GM19328 (cell line): ENCODE measurements around the gene SYDE1.
"Not testable (repeated sequence)": the region's sequence is repeated elsewhere in the genome, so short reads cannot be mapped to it uniquely, and the experiment has no call there.

Experiments
- ATAC-seq: cut with Tn5 transposase; IDR thresholded peaks from one replicate; pipeline ENCODE4 v1.9.1; 2021; ENCODE audit warnings: mild to moderate bottlenecking, moderate library complexity; ENCODE audit not compliant: unreplicated experiment

Gene SYDE1, protein sequence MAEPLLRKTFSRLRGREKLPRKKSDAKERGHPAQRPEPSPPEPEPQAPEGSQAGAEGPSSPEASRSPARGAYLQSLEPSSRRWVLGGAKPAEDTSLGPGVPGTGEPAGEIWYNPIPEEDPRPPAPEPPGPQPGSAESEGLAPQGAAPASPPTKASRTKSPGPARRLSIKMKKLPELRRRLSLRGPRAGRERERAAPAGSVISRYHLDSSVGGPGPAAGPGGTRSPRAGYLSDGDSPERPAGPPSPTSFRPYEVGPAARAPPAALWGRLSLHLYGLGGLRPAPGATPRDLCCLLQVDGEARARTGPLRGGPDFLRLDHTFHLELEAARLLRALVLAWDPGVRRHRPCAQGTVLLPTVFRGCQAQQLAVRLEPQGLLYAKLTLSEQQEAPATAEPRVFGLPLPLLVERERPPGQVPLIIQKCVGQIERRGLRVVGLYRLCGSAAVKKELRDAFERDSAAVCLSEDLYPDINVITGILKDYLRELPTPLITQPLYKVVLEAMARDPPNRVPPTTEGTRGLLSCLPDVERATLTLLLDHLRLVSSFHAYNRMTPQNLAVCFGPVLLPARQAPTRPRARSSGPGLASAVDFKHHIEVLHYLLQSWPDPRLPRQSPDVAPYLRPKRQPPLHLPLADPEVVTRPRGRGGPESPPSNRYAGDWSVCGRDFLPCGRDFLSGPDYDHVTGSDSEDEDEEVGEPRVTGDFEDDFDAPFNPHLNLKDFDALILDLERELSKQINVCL

DNA sequence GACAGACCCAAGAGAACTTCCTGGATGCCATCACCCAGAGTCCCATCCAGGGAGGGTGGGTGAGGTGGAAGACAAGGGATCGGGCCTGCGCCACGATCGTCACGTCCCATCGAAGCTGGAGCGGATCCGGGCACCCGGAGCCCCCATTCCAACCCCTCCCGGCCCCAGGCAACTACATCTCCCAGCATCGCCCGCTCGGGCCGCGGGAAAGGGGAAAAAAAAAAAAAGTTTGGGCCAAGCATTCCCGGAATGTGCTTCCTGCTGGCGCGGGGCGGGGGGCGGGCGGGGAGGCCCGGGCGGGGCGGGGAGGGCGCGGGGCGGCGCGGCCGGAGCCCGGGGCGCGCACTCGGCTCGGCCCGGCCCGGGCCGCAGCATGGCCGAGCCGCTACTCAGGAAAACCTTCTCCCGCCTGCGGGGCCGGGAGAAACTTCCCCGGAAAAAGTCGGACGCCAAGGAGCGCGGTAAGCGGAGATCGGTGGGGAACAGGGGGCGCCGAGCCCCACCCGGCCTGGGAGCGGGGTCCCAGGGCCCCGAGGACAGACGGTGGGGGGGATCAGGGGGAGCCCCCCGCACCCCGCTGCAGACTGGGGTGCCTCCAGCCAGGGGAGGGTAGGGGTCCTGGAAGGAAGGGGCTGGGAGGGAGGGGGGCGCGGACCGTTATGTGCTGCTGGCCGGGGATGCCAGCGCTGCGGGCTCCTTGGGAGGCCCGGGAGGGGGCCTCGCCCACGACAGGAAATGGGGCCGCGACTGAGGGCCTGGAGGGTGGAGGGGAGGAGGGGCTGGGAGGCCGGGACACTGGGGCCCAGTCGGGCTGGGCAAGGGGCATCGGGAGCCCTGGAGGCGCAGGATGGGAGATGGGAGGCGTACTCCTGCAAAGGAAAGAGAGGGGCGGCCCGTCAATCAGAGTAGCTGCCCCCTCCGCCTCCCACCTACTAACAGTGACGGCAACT, at the start of gene SYDE1:
TSS of gene SYDE1 (plus strand) at position 341 of the 950 bp plus-strand sequence. CDS start at position 374, 33 bp downstream.
- no peak for ATAC-seq

DNA sequence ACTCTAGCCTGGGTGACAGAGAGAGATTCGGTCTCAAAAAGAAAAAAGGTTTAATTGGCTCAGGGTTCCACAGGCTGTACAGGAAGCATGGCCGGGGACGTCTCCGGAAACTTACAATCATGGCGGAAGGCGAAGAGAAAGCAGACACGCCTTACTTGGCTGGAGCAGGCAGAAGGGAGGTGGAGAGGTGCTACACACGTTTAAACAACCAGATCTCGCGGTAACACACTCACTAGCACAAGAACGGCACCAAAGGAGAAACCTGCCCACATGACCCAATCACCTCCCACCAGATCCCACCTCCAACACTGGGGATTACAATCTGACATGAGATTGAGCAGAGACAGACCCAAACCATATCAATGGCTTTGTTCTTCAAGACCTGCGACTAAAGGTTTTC, 45.2 kb upstream of the SYDE1 start:
- ATAC-seq = no peak

DNA sequence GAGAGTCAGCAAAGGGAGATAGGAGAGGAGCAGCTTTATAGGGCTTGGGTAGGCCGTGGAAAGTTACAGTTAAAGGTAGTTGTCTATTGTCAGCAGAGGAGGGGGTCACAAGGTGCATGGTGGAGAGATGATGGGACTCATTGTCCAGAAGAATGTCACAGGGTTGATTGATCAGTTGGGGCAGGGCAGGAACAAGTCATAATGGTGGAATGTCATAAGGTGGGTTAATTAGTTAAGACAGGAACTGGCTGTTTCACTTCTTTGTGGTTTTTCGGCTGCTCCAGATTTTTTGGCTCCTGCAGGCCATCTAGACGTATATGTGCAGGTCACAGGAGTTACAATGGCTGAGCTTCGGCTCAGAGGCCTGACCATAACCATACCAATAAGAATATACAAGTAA, 36.8 kb upstream of the SYDE1 start:
- not testable (repeated sequence) for ATAC-seq

DNA sequence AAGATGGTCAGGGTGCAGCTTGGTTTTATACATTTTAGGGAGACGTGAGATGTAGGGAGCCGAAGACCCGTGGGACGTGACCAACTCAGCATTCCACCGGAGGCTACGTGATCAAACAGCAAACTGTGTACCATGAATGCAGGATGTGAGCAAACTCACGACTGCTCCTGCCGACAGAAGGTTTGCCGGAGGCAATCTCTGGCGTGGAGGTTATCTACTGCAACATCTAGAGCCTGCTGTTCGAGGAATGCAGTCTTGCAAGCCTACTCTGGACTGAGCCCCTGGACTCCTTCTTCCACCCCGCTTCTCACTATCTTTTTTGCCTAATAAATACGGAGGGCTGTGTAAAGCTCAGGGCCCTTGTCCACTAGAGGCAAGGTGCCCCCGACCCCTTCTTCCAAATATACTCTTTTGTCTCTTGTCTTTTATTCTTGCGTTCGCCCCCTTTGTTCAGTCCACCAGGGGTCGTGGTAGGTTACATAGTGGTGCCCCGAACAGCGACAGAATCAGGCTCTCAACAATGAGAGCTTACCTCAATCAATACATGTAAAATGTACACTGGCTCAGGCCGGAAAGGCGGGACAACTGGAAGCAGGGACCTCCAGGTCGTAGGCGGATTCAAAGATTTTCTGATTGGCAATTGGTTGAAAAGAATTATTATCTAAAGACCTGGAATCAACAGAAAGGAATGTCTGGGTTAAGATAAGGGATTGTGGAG, 34.1 kb upstream of the SYDE1 start:
- ATAC-seq = no peak

DNA sequence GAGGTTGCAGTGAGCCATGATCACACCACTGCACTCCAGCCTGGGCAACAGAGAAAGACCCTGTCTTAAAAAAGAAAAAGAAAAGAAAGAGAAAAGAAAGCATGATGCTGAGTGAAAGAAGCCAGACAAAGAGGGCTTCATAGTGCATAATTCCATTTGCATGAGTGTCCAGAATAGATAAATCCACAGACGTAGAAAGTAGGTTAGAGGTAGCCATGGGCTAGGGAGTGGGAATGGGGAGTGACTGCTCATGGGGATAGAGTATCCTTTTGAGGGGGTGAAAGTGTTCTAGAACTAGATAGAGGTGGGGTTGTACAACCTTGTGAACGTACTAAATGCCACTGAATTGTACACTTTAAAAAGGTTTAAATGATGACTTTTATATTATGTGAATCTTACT, 32.8 kb upstream of the SYDE1 start:
- no peak for ATAC-seq

DNA sequence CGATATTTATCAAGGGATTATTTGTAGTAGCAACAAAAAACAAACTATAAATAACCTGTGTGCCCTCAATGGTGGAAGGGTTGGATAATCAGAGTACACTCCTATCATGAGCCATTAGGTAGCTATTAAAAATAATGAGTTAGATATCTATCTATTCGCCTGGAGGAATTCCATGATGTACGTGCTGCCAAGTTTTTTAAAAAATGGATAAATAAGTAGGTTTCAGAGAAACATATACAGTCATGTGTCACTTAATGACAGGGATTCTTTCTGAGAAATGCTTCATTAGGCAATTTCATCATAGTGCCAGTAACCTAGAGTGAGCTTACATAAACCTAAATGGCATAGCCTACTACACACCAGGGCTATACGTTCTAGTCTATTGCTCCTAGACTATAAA, 31.4 kb upstream of the SYDE1 start:
- ATAC-seq = no peak

DNA sequence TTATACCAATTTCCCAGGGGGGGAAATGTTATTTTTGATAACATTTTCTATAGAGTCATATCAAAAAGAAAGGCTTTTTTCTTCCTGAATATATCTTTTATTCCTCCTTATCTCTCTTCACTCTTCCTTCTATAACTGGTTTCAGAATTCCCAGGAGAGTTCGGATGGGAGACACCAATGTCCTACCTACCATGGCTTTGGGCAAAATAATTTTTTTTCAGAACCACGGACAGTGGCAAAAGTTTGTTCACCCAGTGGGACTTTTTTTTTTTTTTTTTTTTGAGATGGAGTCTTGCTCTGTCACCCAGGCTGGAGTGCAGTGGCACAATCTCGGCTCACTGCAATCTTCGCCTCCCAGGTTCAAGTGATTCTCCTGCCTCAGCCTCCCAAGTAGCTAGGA, 27.2 kb upstream of the SYDE1 start:
- ATAC-seq = not testable (repeated sequence)

DNA sequence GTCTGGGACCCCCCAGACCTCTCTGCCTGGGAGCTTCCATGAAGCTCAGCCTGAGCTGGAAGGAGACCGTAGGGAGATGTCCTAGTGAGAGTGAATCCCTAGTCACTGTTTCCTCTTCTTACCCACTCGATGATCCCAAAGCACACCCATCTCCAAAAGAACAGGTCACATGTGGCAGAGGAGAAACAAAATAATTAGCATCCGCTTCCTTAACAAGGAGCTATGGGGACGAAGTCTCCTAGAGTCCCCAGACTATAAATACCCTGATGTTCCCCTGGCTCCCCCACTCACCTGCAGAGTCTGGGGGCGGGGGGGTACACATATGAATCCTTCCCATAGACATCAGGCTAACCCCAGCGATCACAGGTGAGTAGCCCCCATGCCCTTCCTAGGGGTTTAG, 25.3 kb upstream of the SYDE1 start, which contains the start of gene OR1I1:
TSS of gene OR1I1 (plus strand) at position 301 of the 400 bp plus-strand sequence. CDS start 4,855 bp downstream, outside the sequence.
- ATAC-seq = no peak

DNA sequence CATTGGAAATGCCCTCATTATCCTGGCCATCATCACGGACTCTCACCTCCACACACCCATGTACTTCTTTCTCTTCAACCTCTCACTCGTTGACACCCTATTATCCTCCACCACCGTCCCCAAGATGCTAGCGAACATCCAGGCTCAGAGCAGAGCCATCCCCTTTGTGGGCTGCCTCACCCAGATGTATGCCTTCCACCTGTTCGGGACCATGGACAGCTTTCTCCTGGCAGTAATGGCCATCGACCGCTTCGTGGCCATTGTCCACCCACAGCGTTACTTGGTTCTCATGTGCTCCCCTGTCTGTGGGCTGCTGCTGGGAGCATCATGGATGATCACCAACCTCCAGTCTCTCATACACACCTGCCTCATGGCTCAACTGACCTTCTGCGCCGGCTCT, 20.0 kb upstream of the SYDE1 start:
- no peak for ATAC-seq

DNA sequence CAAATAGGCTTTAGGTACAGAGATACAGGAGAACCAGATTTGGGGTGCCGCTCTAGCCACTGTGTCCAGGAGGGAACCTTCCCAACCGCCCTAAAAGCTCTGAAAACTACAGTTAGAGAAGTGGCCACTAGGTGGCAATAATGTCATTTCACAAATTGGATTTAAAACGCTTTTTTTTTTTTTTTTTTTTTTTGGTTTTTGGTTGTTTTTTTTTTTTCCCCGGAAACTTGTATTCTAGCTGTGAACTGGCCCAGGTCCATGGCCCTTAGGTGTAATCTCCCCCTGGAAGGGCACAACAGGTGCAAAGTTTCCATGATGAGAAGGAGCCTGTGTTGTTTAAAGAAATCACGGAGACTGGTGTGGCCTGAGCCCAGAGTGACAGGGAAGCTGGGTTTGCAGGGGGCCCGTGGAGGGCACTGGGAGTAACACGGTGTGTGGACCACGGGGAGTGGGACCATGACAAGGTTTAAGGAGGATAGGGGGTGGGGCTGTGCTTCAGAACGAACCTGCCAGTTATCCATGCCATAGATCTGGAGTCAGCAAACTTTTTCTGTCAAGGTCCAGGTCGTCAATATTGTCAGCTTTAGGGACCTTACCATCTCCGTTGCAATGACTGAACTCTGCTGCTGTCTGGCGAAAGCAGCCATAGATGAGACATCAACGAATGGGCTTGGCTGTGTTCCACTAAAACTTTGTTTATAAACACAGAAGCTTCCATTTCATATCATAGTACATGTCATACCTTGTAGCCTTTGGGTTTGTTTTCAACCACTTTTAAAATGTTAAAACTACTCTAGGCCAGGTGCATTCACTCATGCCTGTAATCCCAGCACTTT, 15.1 kb upstream of the SYDE1 start:
- ATAC-seq = no peak

DNA sequence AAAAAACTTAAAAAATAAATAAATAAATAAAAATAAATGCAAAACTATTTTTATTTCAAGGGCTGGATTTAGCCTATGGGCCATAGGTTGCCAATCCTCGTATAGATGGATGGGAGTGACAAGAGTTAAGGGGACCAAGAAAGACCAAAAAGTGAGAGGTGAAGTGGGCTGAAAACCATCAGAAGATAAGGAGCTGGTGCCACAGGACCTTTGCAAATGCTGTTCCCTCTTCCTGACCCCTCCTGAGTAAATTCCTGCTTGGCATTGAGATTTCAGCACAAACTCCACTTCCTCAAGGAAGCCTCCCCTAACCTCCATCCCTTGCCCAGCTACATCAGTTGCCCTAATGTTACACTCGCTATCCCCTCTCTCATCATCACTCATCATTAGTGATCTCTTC, 14.2 kb upstream of the SYDE1 start:
- no peak for ATAC-seq

DNA sequence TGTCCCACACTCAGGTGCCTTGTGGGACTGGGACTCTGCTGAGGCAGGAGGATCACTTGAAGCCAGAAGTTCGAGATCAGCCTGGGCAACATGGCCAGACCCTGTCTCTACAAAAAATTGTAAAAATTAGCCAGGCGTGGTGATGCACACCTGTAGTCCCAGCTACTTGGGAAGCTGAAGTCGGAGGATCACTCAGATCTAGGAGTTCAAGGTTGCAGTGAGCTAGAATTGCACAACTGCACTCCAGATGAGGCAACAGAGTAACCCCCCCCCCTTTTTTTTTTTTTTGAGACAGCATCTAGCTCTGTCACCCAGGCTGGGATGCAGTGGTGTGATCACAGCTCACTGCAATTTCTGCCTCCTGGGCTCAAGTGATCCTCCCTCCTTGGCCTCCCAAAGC, 11.0 kb upstream of the SYDE1 start:
- ATAC-seq = no peak

DNA sequence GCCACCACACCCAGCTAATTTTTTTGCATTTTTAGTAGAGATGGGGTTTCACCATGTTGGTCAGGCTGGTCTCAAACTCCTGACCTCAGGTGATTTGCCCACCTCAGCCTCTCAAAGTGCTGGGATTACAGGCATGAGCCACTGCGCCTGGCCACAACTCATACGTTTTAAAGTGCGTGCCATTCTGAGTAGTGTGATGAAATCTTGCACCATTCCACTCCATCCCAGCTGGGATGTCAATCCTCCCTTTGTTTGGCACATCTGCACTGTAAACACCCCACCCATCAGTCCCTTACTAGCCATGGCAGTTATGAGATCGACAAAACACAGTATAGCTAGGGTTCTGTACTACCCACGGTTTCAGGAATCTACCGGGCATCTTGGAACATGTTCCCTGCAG, 9.2 kb upstream of the SYDE1 start:
- not testable (repeated sequence) for ATAC-seq

DNA sequence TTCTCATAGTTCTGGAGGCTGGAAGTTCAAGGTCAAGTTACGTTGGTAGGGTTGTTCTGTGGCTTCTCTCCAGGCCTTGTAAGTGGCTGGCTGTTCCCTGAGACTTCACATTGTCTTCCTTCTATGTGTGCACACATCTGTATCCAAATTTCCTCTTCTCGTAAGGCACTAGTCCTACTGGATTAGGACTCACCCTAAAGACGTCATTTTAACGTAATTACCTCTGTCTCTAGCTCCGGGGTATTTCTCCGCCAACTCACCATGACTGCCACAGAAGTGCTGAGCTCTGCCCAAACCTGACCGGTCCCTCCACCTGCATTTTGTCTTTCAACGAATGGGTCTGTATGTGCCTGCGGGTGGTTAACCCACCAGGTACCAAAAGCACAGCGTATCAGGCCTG, 8.7 kb upstream of the SYDE1 start:
- ATAC-seq = no peak

DNA sequence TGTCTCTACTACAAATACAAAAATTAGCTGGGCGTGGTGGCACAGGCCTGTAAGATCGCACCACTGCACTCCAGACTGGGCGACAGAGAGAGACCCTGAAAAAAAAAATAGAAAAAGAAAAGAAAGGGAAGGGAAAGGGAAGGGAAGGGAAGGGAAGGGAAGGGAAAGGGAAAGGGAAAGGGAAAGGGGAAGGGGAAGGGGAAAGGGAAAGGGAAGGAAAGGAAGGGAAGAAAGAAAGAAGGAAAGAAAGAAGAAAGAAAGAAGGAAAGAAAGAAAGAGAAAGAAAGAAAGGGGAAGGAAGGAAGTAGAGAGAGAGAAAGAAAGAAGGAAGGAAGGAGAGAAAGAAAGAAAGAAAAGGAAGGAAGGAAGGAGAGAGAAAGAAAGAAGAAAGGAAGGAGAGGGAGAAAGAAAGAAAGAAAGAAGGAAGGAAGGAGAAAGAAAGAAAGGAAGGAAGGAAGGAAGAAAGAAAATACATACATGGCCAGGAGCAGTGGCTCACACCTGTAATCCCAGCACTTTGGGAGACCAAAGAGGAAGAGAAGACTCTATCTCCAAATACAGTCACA, 8.1 kb upstream of the SYDE1 start:
- ATAC-seq = no peak

DNA sequence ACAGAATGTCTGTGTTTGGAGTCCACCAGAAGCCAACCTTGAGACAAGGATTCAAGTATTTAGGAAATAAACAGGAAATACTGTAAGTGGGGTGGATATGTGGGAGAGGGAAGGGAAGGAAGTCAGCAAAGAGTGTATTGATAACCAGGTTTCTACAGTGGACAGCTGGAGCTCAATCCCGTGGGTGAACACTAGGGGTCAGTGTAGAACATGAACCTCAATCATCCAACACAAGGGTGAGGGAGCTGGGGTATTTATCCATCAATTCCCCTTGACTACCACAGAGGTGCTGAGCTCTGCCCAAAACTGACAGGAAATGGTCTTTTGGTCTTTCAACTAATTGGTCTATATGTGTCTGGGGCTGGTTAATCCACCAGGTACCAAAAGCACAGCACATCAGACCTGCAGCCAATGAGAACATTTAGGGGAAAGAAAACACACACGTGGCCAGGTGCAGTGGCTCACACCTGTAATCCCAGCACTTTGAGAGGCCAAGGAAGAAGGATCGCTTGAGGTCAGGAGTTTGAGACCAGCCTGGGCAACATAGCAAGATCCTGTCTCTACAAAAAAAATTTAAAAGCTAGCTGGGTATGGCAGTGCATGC, 5.6 kb upstream of the SYDE1 start:
- no peak for ATAC-seq

DNA sequence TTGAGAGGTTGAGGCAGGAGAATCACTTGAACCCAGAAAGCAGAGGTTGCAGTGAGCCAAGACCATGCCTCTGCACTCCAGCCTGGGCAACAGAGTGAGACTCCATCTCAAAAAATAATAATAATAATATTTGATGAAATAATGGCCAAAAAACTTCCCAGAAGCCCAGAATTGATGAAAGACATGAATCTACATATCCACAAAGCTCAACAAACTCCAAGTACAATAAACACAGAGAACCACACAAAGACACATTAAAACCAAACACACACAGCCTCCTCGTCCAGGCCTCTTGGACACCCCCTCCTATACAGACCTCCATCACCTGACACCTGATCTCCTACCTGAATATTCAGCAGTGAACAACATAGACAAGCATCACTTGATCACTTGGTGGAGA, 3.2 kb upstream of the SYDE1 start:
- no peak for ATAC-seq

DNA sequence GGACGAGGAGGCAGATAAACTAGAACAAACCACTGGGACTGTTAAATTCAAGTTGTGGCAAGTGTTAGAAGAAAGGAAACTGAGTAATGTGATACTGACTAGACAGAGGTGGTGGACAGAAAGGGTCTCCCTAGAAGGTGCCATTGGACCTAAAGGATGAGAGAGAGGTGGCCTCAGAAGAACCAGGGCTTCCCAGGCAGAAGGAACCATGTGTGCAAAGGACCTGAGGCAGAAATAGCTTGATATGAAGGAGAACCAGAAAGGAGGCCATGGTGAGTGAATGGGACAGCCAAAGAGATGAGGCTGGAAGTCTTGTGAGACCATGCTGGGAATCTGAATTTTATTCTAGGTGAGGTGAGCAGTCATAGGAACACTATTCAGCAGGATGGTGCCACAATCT, 2.8 kb upstream of the SYDE1 start:
- no peak for ATAC-seq

DNA sequence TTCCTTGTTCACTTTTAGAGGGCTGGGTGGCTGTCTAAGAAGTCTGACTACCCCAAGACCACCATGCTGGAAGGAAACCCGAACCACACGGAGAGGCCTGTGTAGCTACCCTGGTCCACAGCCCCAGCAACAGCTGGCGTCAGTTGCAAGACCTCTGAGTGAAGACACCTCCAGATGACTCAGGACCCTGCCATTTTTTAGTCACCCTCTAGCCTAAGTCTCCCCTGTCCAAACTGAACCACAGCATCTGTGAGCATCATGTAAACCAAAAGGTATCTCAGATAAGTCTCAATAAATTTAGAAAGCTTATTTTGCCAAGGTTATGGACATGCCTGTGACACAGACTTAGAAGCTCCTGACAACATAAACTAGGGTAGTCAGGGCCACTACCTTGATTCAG, 2.2 kb upstream of the SYDE1 start:
- no peak for ATAC-seq
